Stimulated activated CD4-positive, alpha-beta T cell treated with anti-CD3 and anti-CD28 coated beads, Interleukin-1b, Interleukin-23, amount 100 ng/mL, for 4 hours (primary cell): ENCODE data around the gene SPIN1.

Experiments used
- DNase-seq, 2 donors: peaks; one replicate each; pipeline ENCODE4 v3.0.0-alpha.2; 2020; ENCODE audit warnings: low read depth in 2 of 2

Gene SPIN1

DNA sequence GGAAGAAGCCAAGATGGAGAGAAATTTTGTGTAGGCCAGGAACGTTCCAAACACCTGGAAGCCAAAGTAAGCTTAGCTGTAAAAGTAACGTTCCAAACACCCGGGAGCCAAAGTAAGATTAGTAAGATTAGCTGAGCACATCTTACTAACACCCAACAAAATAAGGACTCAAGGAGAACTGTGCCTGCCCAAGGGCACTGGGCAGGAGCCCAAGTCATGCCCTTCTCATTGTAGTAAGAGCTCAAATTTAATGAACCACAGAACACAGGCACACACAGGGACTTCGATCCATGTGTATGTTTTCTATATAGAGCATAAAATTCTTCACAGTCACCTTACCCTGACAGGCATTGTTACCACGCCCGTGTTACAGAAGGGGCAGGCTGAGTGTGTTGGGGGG lies 110.6 kb downstream of the SPIN1 start:
- no peak for DNase-seq

DNA sequence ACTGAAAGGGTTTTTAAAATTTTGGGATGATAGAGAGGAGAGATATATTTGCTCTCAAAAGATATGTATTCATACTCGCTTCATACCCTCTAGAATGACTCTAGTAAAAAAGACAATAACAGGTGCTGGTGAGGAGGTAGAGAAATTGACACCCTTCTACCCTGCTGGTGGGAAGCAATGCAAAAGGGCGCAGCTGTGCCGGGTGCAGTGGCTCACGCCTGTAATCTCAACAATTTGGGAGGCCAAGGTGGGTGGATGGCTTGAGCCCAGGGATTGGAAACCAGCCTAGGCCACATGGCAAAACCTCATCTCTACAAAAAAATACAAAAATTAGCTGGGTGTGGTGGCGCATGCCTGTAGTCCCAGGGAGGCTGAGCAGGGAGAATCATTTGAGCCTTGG lies 112.8 kb downstream of the SPIN1 start:
- DNase-seq, result no peak

GRCh38 chr9:88502552-88503034 lies 114.3 kb downstream of the SPIN1 start:
- DNase-seq, result no peak

- DNase-seq, result no peak
Observed at GRCh38 chr9:88503081-88503844, 115.0 kb downstream of the SPIN1 start.

GRCh38 chr9:88503845-88504764 lies 115.9 kb downstream of the SPIN1 start:
- DNase-seq, result no peak

DNA sequence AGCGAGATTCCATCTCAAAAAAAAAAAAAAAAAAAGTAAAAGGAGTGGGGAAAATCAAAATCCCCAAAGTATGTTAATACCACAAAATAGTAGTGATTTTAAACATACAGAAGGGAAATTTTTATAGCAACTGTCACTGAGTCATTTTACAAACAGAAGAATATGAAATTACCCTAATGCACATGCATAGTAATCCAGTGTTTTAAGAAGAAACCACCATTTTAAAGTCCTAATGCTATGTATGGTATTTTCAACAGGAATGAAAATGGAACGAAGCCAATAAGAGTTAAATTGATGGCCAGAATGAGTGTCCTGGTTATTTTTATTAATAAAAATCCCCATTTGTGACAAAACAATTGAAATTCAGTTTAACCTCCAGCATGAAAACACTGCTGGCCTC lies 120.1 kb downstream of the SPIN1 start:
- no peak for DNase-seq

DNA sequence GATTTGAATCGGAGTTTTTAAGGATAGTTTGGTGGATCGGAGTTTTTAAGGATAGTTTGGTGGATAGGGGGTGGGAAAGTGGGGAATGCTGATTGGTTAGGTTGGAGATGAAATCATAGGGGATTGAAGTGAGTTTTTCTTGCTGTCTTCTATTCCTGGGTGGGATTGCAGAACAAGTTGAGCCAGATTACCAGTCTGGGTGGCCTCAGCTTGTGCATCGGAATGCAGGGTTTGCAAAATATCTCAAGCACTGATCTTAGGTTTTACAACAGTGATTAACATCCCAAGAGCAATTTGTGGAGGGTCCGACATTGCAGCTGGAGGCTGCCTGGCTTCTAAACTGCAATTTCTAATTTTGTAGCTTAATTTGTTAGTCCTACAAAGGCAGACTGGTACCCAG lies 123.7 kb downstream of the SPIN1 start:
- DNase-seq, result no peak

DNA sequence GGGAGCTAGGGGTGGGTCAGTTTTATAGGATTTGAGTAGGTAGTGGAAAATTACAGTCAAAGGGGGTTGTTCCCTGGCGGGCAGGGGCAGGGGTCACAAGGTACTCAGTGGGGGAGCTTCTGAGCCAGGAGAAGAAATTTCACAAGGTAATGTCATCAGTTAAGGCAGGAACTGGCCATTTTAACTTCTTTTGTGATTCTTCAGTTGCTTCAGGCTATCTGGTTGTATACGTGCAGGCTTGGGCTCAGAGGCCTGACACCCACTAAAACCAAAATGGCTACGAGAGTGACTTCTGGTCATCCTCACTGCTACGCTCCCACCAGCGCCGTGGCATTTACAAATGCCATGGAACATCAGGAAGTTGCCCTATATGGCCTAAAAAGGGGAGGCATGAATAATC lies 126.0 kb downstream of the SPIN1 start:
- no peak for DNase-seq

DNA sequence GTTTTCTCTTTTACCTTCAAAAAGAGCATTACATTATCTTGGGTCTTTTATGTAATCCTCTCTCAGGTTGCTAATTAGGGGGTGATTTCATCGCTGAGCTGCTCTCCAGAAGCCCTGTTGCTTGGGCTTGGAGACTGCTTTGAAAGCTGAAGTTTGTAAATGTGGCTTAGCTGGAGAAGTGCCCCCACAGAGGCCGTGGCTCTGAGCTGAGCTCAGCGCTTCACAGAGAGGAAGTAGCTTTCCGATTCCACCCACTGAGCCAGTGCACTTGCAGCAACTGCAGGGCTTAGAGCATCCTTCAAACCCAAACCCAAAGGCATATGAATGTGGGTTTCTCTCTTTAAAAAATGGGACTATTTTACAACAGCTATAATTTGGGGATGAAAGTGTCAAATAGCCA lies 133.1 kb downstream of the SPIN1 start:
- no peak for DNase-seq

GRCh38 chr9:88522360-88522759 lies 134.1 kb downstream of the SPIN1 start:
- no peak for DNase-seq

GRCh38 chr9:88523056-88523455 lies 134.8 kb downstream of the SPIN1 start:
- no peak for DNase-seq

DNA sequence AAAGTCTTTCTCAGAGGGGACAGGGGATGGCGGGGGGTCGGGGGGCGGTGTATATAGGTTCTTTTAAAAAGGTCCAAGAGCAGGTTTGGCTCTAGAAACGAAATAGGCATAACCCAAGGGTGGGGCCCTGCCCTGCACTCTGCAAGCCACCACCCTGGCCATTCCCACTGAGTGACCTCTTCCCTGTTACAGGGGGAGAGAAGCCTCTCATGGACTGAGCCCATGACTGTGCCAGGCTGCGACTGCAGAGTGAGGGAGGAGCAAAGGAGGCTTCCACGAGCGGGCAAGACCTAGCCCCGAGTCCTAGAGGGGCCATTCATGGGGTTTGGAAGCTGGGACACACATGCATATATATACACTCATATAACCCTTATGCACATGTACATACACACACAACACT lies 136.7 kb downstream of the SPIN1 start:
- no peak for DNase-seq

DNA sequence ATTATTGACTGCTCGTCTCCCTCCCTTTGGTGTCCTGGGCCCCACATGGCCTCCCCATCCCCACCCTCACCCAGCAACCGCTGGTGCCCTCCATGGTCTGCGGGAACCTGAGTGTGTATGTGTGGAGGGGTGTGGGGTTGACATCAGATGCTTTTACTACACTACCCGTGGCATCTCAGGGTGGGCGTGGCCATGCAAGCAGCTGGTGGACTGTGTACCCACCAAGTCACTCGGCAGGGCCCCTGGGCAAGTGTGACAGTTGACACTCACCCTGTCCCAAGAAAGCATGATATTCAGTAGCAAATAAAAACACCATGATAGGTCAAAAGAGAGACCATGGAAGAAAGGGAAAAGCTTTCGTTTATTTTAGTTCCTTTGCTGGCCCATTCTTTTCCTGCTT lies 139.4 kb downstream of the SPIN1 start:
- no peak for DNase-seq
